ENCODE results near the gene DPP3.

- no peak for TF ChIP-seq ZBTB43 (CRISPR knock-in tag; IDR thresholded peaks at IDR 0.05)
- TF ChIP-seq ZNF532 (CRISPR knock-in tag; IDR thresholded peaks at IDR 0.05; ENCODE audit: borderline replicate concordance) = no peak
- no peak for TF ChIP-seq CTCF (IDR thresholded peaks at IDR 0.05)
- no peak for TF ChIP-seq RELA (CRISPR knock-in tag; IDR thresholded peaks at IDR 0.05; ENCODE audit: borderline replicate concordance)
Measured at GRCh38 chr11:66550887-66551286, 70.7 kb downstream of the DPP3 start.

Data from WTC11 (cell line).